NCI-H748 treated with DMSO at 0.1 percent for 48 hours (cell line): ENCODE results near the gene TRIM59.

ENCODE experiments used
- DNase-seq: peaks from one replicate; lab custom pipeline; 2025; lab: John Stamatoyannopoulos, UW

Gene TRIM59, protein sequence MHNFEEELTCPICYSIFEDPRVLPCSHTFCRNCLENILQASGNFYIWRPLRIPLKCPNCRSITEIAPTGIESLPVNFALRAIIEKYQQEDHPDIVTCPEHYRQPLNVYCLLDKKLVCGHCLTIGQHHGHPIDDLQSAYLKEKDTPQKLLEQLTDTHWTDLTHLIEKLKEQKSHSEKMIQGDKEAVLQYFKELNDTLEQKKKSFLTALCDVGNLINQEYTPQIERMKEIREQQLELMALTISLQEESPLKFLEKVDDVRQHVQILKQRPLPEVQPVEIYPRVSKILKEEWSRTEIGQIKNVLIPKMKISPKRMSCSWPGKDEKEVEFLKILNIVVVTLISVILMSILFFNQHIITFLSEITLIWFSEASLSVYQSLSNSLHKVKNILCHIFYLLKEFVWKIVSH

DNA sequence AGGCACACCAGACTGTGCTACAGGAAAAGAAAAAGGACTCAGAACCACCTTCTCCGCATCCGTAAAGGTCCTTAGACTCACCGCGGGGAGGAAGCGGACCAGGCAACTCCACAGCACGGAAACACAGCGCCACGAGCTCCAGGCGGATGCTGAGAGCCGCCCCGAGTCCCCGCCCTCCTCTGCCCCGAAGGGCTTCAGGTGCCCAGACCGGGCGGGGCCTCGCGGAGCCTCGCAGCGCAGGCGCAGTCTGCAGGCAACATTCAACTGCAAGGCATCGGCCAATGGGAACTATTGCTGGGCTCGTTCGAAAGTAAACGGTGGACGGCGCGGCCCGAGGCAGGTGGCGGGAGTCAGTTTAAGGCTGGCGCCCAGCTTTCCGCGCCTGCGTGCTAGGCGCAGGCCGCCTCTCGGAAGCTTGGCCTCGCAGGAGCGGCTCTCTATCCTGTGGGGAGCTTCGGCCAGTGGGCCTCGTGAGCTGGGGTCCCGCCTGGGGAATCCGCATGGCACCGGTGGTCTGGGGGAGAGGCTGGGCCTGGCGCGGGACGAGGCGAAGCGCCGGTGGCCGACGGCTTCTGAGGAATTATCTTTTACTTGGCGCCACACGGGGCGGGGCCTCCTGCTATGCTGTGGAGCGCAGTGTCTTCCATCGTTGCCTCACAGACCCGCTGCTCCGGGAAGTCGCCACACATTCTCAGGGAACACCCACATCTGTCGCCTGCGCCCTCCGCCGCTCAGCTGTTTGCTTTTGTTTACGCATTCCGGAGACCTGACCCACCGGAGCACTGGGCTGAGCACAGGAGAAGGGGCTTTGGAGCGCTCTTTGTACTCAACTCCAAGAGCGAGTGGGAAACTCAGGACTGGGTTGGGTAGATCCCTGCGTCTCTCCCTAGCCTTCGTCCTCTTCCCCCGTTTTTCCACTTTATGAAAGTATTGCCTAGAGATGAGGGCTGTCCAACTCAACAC lies at the start of gene TRIM59:
TSS of gene TRIM59 (minus strand) at position 151 of the 963 bp plus-strand sequence. CDS start 10,603 bp downstream, outside the sequence.
- no peak for DNase-seq

DNA sequence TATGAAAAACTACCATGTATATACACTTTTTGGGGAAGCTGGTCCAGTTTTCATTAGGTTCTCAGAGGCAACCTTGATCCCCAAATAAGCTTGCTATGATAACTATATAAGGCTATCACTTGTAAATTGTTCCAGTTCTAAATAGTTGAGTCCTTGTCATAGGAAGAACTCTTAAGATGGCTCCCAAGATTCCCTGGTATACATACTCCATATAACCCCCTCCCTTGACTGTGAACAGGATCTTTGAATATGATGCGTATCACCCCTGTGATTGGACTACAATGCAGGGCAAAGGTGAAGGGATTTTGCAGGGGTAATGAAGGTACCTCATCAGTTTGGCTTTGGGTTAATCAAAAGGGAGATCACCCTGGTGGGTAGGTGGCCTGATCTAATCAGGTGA lies 48.6 kb upstream of the TRIM59 start:
- DNase-seq = no peak

DNA sequence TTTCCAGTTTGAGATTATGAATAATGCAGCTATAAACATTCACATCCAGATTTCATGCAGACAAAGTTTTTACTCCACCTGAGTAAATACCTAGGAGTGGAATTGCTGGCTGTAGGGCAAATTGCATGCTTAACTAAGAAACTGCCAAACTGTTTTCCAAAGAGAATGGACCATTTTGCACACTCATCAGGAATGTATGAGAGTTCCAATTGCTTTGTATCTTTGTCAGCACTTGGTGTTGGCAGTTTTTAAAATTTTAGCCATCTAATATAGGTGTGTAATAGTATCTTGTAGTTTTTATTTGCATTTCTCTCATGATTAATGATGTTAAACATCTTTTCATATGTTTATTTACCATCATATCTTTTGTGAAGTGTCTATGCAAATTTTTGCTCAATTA lies 40.6 kb upstream of the TRIM59 start:
- DNase-seq = no peak

DNA sequence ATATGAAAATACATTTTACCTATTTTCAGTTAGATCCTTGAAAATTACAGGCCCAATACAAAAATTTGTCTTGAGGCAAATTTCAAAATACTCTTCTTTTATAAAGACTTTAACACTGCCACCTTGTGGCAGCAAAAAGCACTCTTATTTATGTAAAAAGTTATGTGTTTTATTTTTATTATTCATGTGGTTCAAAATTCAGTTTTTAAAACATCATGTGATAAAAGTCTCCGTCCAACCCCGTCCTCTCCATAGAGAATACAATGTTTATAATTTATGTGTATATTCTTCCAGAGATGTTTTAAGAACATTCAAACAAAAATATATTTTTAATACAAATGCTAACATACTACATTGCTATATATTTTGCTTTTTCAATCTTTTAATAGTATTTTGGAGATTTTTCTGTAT lies 36.9 kb upstream of the TRIM59 start:
- peak; percentile 8 for DNase-seq

DNA sequence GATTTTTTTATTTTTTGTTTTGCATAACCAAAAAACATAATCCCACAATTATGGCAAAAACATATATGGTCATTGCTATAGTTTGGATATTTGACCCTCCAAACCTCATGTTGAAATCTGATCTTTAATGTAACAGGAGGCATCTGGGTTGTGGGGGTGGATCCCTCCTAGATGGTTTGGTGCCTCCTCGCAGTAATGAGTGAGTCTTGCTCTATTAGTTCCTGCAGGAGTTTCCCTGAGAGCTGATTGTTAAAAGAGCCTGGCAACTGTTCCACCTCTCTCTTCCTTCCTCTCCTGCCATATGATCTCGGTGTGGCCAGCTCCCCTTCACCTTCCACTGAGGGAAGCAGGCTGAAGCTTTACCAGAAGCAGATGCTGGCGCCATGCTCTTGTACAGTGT lies 33.2 kb upstream of the TRIM59 start:
- no peak for DNase-seq

DNA sequence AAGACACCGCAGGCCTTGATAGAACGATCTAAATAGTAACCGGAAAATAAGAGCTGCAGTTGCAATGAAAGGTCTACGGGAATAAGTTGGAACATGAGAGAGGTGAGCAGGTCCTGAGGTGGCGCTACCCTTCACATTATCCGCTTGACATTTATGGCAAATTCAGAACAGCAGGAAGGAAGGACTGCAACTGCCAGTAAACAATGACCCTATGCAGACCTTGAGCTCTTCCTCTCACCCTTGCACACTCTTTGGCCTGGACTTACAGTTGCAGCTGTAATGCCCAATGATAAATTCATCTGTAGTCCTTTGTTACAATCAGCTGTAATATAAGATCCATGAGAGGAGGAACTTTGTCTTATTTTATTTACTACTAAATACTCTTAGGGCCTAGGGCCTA lies 32.3 kb upstream of the TRIM59 start:
- DNase-seq = no peak

DNA sequence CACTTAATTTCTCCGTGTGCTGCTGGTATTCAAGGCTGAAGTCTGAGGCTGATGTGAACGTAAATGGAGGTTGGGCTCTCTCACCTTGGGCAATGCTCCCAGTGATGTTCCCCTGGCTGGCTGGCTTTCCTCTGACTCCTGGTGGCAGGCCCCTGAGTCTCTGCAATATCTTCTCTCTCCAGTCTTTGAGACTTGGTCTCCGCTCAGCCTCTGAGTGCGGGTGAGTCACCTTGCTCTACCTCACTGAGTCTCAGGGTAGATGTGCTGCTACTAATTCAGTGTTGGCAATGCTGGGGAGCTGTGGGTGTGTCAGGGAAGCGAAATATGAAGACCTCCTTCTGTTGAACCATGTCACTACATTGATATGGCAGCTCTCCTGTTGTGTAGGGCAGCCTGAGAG lies 31.3 kb upstream of the TRIM59 start:
- DNase-seq = no peak

DNA sequence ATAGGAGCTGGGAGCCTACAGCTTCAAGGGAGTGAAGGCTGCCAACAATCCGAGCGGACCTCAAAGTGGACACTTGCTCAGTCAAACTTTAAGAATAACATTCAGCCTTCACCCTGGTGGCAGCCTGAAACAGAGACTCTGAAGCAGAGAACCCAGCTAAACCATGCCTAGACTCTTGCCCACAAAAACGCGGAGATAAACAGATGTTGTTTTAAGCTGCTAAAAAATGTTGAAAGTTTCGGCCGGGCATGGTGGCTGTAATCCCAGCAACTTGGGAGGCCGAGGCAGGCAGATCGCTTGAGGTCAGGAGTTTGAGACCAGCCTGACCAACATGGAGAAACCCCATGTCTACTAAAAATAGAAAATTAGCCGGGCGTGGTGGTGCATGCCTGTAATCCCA lies 29.8 kb upstream of the TRIM59 start:
- no peak for DNase-seq

DNA sequence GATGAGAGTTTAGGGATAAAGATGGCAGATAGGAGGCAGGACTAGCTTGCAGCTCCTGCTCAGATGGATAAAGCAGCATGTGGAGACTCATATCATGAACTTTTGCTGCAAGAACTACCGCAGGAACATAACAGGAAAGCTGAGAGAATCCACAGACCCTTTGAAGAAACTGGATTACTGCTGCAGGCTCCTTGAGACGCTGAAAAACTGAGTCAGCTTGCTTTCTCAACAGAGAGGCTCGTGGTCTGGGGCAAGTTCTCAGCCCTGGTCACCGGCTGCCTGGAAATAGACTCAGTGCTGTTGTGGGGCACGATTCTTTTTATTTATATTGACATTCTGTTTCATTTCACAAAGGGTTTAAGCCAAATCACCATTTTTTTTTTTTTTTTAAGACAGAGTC lies 28.8 kb upstream of the TRIM59 start:
- no peak for DNase-seq

DNA sequence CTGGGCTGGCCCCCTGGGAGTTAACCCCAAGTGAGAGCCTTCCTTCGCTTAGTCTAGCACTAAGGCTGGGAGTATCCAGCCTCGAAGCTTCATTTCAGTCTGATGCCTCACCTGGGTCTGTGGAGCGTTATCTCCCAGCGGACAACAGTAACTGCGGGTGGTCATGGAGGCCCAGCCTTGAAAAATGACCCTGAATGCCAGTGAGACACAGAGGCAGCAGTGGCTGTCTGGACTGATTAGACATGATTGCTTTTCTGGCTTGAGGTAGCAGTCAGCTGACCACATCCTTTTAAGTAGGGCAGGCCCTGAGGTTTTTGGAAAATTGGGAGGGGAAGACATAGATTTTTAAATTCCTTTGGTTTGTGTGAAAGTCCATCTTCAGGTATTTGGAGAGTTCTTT lies 28.2 kb upstream of the TRIM59 start:
- DNase-seq = no peak

DNA sequence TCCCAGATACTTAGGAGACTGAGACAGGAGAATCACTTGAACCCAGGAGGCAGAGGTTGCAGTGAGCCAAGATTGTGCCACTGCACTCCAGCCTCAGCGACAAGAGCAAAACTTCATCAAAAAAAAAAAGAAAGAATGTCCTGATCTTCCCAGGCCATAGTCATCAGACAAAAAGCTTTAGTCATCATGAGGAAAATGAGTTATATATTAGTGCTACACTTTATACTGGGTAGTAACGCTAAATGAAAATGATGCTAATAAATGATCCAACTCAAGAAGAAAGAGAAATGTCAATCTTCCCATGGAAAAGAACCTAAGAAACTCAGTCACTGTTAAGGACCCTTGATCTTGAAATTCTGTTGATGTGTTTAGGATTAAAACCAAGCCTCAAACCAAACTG lies 26.3 kb upstream of the TRIM59 start:
- no peak for DNase-seq

DNA sequence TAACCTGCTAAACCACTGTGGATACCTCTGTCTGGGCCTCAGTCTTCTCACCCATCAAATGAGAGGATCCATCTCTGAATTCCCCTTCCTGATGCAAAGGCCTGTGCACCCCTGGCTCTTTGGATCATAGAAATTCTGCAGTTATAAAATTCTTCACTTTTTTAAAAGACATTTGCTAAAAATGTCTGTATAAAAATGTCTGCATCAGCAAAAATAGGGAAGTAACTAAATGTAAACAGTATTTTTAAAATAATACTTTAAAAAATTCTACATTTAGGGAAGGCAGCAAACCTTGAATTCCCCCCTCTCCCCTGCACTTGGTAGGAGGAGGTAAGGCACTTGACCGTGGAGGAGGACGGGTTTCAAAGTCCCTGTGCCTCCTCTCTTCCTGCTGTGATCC lies 25.6 kb upstream of the TRIM59 start:
- DNase-seq = no peak

DNA sequence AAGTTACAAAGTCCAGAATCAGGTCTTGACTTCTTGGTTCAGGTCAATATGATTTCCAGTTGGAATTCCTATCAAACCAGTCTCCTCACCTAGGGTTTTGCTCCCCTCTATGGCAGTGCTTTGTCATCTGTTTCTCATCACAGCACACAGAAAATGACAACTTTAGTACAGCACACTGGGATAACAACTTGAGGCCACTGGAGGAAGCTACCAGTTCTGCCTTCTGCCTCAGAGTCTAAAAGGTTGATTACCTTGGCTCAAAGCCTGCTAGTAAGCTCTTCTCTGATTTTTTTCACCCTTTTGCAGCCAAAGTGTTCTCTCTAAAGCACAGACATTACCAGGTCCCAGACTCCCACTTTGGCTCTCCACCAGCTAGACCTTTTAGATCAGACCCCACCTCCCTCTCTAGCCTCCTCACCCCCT lies 24.8 kb upstream of the TRIM59 start:
- DNase-seq = no peak

DNA sequence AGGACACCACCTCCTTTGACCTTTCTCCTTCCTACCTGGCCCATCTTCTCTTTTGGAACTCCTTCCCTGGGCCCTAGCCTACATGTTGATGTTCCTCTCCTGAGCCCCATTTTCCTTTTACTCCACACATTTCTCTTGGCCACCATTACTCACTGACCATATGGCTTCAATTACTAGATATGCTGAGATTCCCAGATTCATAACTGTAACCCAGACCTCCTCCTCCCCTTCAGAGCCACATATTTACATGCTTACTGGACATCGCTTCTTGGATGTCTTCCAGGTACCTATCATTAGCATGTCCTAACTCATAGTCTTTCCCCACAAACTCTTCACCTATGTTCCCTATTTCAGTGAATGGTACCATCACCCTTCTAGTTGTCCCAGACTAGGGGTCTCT lies 24.4 kb upstream of the TRIM59 start:
- no peak for DNase-seq

DNA sequence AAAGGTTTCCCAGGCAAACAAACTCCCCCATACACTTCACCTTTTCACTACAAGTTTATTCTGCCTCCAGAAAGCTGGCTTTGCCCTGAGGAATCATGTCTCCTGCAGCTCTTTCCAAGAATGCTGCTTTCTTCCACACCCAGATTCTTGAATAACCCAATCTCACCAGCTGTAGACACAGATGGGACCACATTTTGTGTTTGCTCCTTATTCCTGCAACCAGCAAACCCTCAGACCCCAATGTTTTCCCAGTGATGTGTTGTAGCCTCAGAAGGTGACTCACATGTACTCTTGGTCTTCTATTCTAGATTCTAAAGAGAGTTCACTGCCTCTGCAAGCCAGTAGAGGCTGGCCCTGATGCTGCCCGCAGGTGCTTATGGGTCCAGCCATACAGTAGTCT lies 23.6 kb upstream of the TRIM59 start:
- DNase-seq = no peak

DNA sequence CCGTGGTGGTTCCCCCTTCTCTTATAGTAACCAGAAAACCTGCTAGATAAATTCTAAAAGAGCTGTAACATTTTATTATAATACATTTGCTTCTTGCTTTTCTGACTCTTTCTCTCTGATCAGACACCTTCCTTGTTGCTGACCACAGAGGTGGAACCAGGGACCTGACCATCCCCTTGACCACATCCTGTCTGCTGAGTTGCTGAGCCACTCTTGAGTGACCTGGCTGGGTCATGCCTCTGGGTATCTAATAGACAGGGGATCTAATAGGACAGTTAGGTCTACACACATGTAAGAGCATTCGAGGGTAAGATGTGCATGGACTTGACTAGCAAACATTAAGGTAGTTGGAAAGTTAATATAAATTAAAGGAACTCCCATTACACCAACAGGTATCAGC lies 22.8 kb upstream of the TRIM59 start:
- no peak for DNase-seq

DNA sequence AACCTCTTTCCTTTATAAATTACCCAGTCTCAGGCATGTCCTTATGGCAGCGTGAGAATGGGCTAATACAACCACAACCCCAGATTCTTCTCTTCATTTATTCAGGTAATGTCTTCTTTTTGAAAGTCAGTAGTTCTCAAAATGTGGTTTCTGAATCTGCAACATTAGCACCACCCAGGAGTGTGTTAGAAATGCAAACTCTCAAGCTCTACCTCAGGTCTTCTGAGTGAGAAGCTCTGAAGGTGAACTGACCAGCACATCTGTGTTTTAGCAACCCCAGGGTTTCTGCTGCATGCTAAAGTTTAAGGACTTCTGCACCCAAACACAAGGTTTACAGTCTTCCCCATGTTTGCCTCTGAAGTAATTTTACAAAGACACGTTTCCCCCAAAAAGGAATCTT lies 22.3 kb upstream of the TRIM59 start:
- no peak for DNase-seq

DNA sequence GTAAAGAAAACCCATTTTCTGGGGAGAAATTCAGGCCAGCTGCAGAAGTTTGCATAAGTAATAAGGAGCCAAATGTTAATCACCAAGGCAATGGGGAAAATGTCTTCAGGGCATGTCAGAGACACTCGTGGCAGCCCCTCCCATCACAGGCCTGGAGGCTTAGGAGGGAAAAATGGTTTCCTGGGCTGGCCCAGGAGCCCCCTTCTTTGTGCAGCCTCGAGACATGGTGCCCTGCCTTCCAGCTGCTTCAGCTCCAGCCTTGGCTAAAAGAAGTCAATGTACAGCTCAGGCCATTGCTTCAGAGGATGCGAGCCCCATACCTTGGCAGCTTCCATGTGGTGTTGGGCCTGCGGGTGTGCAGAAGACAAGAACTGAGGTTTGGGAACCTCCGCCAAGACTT lies 20.6 kb upstream of the TRIM59 start:
- DNase-seq = no peak

DNA sequence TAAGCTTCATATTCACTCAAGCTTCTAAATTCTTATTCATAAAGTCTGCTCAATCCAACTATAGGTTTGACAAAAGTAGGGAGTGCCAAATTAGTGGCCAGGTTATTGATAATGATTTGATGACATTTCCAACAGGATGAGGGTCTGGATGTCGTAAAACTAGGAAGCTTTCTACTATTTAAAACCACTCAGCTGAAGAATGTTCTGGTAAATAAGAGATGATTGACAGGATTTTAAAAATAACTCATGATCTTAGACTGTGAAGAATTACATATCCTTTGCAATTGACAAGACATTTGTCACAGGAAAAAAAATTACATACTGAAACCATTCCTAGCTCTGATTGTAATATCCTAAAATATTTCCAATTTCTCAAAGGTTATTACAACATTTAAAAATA lies 15.4 kb upstream of the TRIM59 start:
- no peak for DNase-seq

DNA sequence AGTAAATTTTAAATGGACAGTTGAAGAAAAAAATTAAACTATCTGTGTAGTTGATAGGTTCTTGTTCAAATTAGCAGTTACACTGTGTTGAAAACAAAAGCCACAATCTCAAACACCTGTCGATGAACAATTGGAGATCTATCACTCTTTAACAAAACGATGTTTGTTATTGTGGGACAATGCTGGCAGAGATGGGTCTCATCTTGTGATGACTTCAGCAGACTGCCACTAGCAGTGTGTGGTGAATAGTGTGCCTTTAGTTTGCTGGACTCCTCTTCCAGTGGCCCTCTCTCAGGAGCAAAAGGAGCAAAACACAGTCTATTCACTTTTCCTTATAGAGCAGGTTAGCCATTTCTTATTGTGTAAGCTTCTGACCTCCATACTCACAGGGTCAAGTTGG lies 14.7 kb upstream of the TRIM59 start:
- DNase-seq = no peak

DNA sequence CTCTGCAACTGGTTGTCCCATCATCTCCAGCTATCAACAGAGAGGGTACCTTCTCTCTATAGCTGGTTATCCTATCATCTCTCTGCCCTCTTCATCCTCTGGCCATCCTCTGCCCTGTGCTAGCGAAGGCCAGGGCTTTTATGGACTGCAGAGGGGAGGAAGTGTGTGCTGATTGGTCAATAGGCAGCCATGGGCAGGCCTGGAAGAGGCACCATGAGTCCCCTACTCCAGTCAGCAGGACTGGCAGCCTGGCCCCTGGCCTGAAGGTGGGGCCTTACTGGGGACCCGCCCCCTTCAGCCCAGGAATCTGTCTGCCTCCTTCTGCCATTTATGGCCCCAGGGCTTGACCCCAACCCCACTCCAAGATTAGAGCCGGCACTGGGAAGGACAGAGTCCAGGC lies 10.4 kb upstream of the TRIM59 start:
- DNase-seq = no peak

DNA sequence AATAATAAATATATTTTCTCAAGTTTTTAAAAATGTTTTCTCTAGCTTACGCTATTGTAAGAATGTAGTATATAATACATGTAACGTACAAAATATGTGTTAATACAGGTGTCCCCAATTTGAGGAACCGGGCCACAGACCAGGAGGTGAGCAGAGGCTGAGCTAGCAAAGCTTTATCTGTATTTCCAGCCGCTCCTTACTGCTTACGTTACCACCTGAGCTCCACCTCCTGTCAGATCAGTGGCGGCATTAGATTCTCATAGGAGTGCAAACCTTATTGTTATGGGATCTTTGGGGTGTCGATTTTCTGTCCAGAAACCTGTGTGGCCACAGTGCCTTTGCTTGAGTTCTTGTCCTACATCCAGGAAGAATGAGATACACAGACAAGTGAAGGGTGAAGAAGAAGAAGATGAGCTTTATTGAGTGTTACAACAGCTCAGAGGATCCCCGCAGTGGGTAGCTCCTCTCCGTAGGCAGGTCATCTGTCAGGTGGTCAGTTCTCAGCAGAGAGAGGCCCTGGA lies 9.9 kb upstream of the TRIM59 start:
- no peak for DNase-seq

DNA sequence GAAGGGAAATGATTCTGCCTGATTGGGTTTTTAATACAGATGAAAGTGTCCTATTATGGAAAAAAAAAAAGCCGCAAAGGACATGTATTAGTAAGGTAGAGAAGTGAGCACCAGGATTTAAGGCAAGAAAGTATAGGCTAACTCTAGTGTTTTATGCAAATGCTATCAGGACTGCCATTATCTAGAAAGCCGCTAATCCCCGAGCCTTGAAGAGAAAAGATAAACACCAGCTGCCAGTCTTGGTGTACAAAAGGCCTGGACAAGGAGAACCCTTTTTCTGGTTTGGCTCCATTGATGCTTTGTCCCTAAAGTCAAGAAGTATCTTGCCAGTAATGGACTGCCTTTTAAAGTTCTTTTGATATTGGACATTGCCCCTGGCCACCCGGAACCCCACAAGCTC lies 8.6 kb upstream of the TRIM59 start:
- no peak for DNase-seq
